Raji (cell line): ENCODE data around the gene PFAS.

Source experiments
- POLR2A ChIP-seq: IDR thresholded peaks from 2 replicates; pipeline ENCODE4 v1.6.1; 2011; ENCODE audit warnings: low read depth, low read length, control low read depth; ENCODE audit not compliant: insufficient read depth

Gene PFAS

DNA sequence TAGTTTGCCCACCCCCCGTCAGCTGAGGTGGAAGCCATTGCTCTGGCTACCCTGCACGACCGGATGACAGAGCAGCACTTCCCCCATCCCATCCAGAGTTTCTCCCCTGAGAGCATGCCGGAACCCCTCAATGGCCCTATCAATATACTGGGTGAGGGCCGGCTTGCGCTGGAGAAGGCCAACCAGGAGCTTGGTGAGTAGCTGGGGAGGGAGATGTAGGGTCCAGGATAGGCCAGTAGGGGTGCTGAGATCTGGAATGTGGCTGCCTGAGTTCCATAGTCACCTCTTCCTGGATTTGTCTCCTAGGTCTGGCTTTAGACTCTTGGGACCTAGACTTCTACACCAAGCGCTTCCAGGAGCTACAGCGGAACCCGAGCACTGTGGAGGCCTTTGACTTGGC lies 6.4 kb downstream of the PFAS start:
- TF ChIP-seq POLR2A, result no peak

DNA sequence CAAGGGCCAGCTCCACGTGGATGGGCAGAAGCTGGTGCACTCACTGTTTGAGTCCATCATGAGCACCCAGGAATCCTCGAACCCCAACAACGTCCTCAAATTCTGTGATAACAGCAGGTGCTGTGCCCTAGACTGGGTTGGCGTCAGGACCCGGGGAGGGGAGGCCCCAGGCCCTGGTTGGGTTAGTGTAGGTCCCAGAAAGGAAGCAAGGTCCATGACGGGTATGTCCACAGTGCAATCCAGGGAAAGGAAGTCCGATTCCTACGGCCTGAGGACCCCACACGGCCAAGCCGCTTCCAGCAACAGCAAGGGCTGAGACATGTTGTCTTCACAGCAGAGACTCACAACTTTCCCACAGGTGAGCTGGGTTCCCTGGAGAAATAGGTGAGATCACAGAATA lies 7.2 kb downstream of the PFAS start:
- no peak for TF ChIP-seq POLR2A

DNA sequence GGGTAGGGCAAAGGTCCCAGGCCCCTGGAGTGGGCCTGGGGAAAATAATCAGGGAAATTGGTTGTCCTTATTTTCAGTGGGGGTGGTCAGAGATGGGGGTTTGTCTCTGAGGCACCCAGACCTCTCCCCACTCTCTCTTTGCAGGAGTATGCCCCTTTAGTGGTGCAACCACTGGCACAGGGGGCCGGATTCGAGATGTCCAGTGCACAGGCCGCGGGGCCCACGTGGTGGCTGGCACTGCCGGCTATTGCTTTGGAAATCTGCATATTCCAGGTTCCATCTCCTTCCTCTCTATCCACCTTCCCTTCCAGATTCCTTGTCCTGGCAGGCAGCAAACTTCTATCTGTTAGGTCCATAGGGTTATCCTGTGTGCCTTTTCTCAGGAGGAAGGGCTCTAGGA lies 7.6 kb downstream of the PFAS start:
- TF ChIP-seq POLR2A, result no peak

DNA sequence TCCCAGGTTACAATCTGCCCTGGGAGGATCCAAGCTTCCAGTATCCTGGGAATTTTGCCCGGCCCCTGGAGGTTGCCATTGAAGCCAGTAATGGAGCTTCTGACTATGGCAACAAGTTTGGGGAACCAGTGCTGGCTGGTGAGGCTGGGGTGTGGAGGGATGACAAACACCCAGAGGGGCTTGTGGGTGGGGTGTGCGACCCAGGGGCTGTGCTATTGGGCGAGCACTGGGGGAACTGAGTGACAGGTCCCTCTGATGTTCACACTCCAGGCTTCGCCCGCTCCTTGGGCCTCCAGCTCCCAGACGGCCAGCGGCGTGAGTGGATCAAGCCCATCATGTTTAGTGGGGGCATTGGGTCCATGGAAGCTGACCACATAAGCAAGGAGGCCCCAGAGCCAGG lies 8.7 kb downstream of the PFAS start:
- no peak for TF ChIP-seq POLR2A

DNA sequence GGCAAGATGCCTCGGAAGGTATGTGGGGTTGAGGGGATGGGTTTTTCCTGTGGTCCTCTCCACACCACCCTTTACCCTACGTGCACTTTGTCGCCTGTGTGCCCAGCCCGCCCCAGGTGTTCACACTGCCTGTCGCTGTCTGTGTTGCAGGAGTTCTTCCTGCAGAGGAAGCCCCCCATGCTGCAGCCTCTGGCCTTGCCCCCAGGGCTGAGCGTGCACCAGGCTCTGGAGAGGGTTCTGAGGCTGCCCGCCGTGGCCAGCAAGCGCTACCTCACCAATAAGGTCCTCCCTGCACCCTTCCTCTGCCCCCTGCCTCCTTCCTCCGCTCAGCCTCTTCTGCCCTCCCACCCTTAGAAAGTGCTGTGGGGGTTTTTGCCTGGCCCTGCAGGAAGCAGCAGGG lies 15.2 kb downstream of the PFAS start:
- TF ChIP-seq POLR2A, result no peak

DNA sequence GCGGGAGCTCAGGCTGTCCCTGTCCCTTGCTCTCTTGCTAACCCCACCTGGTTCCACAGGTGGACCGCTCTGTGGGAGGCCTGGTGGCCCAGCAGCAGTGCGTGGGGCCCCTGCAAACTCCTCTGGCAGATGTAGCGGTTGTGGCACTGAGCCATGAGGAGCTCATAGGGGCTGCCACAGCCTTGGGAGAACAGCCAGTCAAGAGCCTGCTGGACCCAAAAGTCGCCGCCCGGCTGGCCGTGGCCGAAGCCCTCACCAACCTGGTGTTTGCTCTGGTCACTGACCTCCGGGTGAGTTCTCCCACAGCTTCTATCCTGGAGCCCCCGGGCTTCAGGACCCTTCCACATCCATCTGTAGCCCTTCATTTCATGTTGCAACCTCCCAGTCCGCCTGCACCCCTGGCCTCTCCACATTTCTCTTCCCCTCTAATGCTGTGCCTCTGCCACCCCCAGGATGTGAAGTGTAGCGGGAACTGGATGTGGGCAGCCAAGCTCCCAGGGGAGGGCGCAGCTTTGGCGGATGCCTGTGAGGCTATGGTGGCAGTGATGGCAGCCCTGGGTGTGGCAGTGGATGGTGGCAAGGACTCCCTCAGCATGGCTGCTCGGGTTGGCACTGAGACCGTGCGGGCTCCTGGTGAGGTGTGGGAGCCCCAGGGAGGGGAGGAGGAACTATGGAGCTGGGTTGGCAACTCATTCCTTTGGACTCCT lies 15.9 kb downstream of the PFAS start:
- no peak for TF ChIP-seq POLR2A

DNA sequence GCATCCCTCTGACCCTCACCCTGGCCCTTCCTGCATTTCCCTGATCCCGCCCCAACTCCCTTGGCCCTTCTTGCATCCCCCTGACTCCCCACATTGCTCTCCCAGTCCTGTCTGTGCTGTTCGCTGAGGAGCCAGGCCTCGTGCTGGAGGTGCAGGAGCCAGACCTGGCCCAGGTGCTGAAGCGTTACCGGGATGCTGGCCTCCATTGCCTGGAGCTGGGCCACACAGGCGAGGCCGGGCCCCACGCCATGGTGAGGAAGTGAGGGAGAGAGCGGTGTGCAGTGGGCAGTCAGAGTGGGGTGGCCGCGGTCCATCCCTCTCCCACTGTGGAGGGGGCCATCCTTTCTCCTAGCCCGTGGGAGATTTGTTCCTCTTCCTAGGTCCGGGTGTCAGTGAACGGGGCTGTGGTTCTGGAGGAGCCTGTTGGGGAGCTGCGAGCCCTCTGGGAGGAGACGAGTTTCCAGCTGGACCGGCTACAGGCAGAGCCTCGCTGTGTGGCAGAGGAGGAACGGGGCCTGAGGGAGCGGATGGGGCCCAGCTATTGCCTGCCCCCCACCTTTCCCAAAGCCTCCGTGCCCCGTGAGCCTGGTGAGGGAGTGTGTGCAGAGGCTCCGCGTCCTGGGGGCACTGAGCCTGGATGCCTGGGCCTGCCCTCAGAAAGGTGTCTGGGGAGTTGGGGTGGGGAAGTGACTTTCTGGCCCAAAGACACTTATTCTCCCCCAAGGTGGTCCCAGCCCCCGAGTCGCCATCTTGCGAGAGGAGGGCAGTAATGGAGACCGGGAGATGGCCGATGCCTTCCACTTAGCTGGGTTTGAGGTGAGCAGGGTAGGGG lies 17.8 kb downstream of the PFAS start:
- TF ChIP-seq POLR2A, result no peak

DNA sequence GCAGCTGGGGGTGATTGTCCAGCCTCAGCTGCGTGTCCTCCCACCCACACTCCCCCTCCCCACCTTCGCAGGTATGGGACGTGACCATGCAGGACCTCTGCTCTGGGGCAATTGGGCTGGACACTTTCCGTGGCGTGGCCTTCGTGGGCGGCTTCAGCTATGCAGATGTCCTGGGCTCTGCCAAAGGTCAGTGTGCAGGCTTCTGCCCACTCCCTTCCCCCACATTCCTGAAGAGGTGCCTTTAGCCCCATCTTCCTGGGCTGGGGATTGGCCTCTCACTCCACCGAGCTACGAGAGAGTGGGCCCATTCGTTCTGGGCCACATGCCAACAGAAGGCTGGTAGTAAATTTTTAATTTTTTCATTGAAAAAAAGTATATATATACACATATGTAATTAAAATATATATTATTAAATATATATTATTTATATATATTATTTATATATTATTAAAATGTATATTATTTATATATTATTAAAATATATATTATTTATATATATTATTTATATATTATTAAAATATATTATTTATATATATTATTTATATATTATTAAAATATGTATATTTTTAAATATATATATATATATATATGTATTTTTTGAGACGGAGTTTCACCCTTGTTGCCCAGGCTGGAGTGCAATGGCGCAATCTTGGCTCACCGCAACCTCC lies 18.5 kb downstream of the PFAS start:
- TF ChIP-seq POLR2A, result no peak

DNA sequence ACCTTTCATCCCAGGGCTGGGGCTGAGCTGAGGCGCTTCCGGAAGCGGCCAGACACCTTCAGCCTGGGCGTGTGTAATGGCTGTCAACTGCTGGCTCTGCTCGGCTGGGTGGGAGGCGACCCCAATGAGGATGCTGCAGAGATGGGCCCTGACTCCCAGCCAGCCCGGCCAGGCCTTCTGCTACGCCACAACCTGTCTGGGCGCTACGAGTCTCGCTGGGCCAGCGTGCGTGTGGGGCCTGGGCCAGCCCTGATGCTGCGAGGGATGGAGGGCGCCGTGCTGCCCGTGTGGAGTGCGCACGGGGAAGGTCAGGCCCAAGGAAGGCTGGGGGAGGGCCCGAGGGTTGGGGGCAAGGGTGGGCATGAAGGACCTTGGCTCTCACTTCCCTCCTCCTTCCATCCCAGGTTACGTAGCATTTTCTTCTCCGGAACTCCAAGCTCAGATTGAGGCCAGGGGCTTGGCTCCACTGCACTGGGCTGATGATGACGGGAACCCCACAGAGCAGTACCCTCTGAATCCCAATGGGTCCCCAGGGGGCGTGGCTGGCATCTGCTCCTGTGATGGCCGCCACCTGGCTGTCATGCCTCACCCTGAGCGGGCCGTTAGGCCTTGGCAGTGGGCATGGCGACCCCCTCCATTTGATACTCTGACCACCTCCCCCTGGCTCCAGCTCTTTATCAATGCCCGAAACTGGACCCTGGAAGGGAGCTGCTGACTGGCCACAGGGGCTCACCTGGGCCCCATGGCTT lies 19.6 kb downstream of the PFAS start:
- no peak for TF ChIP-seq POLR2A

DNA sequence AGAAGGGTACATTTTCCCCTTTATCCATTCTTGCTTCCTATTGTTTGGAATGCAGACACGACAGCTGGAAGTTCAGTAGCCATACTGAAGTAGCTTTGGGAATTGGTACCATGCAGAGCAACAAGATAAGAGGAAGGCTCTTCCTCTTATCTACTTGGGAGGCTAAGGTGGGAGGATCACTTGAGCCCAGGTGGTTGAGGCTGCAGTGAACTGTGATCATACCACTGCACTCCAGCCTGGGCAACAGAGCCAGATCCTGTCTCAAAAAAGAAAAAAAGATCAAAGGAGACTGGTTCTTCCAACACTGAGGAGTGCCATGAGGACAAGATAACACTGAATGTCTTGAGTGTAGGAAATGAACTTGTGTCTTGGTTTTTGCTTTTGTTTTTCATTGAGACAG lies 23.3 kb downstream of the PFAS start:
- TF ChIP-seq POLR2A, result no peak

DNA sequence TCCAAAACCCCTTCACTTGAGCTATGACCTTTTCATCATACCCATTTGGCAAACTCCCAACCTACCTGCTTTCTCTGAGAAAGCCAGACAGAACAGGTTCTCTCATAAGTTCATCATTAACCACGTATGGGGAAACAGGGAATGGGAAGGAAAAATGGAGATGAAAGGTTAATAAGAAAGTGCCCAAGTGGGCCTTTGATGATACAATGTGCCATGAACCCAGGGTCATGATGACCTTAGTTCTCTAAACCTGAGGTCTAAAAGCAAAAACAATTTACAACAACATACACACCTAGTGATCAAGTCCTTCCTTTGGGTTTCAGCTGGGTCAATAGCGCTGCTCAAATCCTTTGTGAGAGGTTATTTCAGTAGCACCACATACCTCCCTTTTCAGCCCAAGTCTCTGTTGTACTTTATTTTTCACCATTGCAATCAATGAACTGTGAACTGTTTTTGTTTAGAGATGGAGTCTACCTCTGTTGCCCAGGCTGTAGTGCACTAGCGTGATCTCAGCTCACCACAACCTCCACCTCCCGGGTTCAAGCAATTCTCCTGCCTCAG lies 24.9 kb downstream of the PFAS start:
- no peak for TF ChIP-seq POLR2A

DNA sequence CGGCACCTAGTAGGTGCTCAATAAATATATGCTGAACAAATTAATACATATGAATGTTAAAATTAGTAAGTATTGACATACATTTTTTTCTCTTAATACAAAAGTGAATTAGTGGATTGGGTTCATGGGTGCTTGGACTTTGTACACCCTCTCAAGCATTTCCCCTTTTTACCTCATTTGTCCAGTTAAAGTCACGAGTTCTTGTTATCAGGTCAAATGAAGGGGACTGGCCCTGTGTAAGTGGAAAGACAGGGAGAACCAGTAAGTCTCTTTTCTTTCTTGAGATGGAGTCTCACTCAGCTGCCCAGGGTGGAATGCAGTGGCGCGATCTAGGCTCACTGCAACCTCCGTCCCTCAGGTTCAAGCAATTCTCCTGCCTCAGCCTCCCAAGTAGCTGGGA lies 25.7 kb downstream of the PFAS start:
- no peak for TF ChIP-seq POLR2A

DNA sequence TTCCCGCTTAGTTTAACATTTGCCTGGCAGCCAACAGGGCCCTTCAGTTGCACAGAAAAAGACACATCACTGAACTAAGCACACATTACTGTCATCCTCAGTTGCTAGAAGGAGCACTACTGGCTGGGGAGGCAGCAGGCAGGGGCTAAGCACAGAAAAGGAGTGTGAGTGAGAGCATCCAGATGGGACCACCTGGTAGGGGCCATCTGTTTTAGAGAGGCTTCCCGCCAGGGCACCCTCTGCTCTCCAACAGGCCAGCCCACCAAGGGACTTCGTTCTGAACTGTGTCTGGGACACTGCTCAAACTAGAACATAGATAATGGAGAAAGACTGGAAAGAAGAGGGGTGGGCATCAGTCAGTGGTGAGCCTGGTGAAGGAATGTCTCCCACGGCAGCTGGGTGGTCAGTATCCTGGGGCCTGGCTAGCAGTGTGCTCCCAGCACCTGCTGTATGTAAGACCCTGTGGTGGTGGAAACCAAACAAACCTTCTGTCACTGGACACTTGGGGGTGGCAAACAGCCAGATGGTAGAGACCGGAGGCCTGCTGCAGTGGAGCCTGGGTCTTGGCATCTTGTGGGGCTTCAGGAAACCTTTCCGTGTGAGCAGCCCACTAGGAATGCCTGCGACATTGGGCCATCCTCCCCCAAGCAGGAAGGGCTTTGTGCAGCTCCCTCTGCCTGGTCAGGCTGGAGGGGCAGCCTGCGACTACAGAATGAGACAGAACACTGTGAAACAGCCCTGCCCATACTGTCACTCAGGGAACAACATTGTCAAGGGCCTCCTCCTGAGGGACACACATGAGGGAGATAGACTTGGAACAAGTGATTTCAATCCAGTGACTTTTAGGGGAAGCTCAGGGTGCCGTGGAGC lies 26.6 kb downstream of the PFAS start:
- no peak for TF ChIP-seq POLR2A

DNA sequence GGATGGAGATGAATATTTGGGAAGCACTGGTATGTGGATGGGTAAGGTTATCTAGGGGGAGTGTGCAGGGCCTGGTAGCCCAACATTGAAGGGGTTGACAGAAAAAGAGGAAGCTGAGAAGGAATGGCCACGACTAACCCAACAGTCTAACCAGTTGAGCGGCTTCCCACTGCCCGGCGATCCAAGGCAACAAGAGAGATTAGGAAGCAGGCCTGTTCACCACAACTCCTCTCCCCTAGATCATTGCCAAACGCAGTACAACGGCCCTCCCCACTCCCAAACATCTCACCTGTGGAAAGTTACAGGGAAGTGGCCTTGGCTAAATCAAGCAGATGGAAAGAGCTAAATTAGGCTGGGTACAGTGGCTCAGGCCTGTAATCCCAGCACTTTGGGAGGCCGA lies 28.2 kb downstream of the PFAS start:
- TF ChIP-seq POLR2A, result no peak
